OCI-LY1 (cell line): ENCODE measurements around the gene CARD8.

ENCODE experiments used
- CTCF ChIP-seq: fragments of 200-600 bp; sonication (generic), shearing (Covaris generic); IDR thresholded peaks from 2 replicates; pipeline ENCODE4 v1.5.1; 2017; ENCODE audit warnings: mild to moderate bottlenecking, antibody characterized with exemption, low read length, moderate library complexity, mixed read lengths
- EZH2 ChIP-seq: fragments of 200-600 bp; sonication (generic), shearing (Covaris generic); IDR thresholded peaks from 2 replicates; pipeline ENCODE4 v1.8.0; 2017; ENCODE audit warnings: borderline replicate concordance, mixed run types, mild to moderate bottlenecking, antibody characterized with exemption, low read length, moderate library complexity, mixed read lengths

- TF ChIP-seq CTCF (no peak), EZH2 (no peak)
Measured at GRCh38 chr19:48303367-48303766, 47.7 kb upstream of the CARD8 start.
